H9 (cell line): Measurements from ENCODE around the gene TAS2R30. TPM values are rescaled to one million over a fixed set of nuclear protein-coding genes. Genes with fewer than 3 reads are reported as not detected.

Experiments used
- DNase-seq: peaks from one replicate; pipeline ENCODE4 v3.0.0-alpha.2; 2017
- H2AFZ ChIP-seq: one replicate; pipeline ENCODE4 v1.6.1; 2013; ENCODE audit warnings: mild to moderate bottlenecking, low read length, control low read depth, moderate library complexity
- H2AK5ac ChIP-seq: 2 replicates; pipeline ENCODE4 v1.6.1; 2013; ENCODE audit warnings: low read length, control low read depth, mixed read lengths; ENCODE audit not compliant: insufficient read length
- H2BK120ac ChIP-seq: one replicate; pipeline ENCODE4 v1.6.1; 2013; ENCODE audit warnings: low read depth, mild to moderate bottlenecking, low read length, control low read depth, inconsistent platforms; ENCODE audit not compliant: poor library complexity, severe bottlenecking
- H2BK12ac ChIP-seq: 2 replicates; pipeline ENCODE4 v1.6.1; 2013; ENCODE audit warnings: low read length, control low read depth, mixed read lengths, low read depth; ENCODE audit not compliant: insufficient read length
- H2BK15ac ChIP-seq: 2 replicates; pipeline ENCODE4 v1.6.1; 2013; ENCODE audit warnings: low read depth, low read length, control low read depth
- H2BK20ac ChIP-seq: one replicate; pipeline ENCODE4 v1.6.1; 2013; ENCODE audit warnings: low read depth, mild to moderate bottlenecking, low read length, control low read depth, inconsistent platforms; ENCODE audit not compliant: poor library complexity, severe bottlenecking
- H2BK5ac ChIP-seq: 2 replicates; pipeline ENCODE4 v1.6.1; 2013; ENCODE audit warnings: low read length, control low read depth, mixed read lengths; ENCODE audit not compliant: insufficient read length
- H3K14ac ChIP-seq: 2 replicates; pipeline ENCODE4 v1.6.1; 2013; ENCODE audit warnings: low read length, control low read depth; ENCODE audit not compliant: insufficient read depth
- H3K18ac ChIP-seq: 2 replicates; pipeline ENCODE4 v1.6.1; 2013; ENCODE audit warnings: low read depth, mild to moderate bottlenecking, mixed read lengths, low read length, control low read depth; ENCODE audit not compliant: insufficient read length
- H3K23ac ChIP-seq: 2 replicates; pipeline ENCODE4 v1.6.1; 2013; ENCODE audit warnings: low read length, control low read depth, mixed read lengths, low read depth; ENCODE audit not compliant: insufficient read length
- H3K23me2 ChIP-seq: 2 replicates; pipeline ENCODE4 v1.6.1; 2013; ENCODE audit warnings: low read depth, mild to moderate bottlenecking, mixed read lengths, low read length, control low read depth; ENCODE audit not compliant: insufficient read length, poor library complexity, severe bottlenecking
- H3K27ac ChIP-seq: 2 replicates; pipeline ENCODE4 v1.5.1; 2013; ENCODE audit warnings: low read length, control low read depth, mixed read lengths, low read depth; ENCODE audit not compliant: insufficient read length
- H3K27me3 ChIP-seq: 2 replicates; pipeline ENCODE4 v1.6.1; 2013; ENCODE audit warnings: low read length, control low read depth, inconsistent platforms; ENCODE audit not compliant: insufficient read depth
- H3K4ac ChIP-seq: 2 replicates; pipeline ENCODE4 v1.6.1; 2013; ENCODE audit warnings: low read depth, mild to moderate bottlenecking, control low read depth, inconsistent platforms, low read length, moderate library complexity
- H3K4me1 ChIP-seq: 2 replicates; pipeline ENCODE4 v1.6.1; 2013; ENCODE audit warnings: low read length, control low read depth, inconsistent platforms; ENCODE audit not compliant: insufficient read depth
- H3K4me2 ChIP-seq: 2 replicates; pipeline ENCODE4 v1.6.1; 2013; ENCODE audit warnings: low read length, control low read depth, mixed read lengths; ENCODE audit not compliant: insufficient read length, insufficient read depth
- H3K56ac ChIP-seq: 2 replicates; pipeline ENCODE4 v1.6.1; 2013; ENCODE audit warnings: low read depth, mild to moderate bottlenecking, mixed read lengths, low read length, control low read depth; ENCODE audit not compliant: insufficient read length
- H3K79me1 ChIP-seq: 2 replicates; pipeline ENCODE4 v1.6.1; 2013; ENCODE audit warnings: low read depth, mild to moderate bottlenecking, moderate library complexity, low read length, control low read depth, inconsistent platforms; ENCODE audit not compliant: insufficient read depth, poor library complexity, severe bottlenecking
- H3K79me2 ChIP-seq: 2 replicates; pipeline ENCODE4 v1.6.1; 2013; ENCODE audit warnings: low read length, control low read depth, inconsistent platforms; ENCODE audit not compliant: insufficient read depth
- H3K9ac ChIP-seq: 2 replicates; pipeline ENCODE4 v1.6.1; 2013; ENCODE audit warnings: low read length, control low read depth, mixed read lengths; ENCODE audit not compliant: insufficient read length; ENCODE audit errors: extremely low read depth
- H3K9me3 ChIP-seq: one replicate; pipeline ENCODE4 v1.6.1; 2013; ENCODE audit warnings: low read depth, low read length, inconsistent platforms; ENCODE audit not compliant: control insufficient read depth
- H3T11ph ChIP-seq: one replicate; pipeline ENCODE4 v1.6.1; 2013; ENCODE audit warnings: mild to moderate bottlenecking, low read length, control low read depth, inconsistent platforms
- H4K20me1 ChIP-seq: one replicate; pipeline ENCODE4 v1.6.1; 2013; ENCODE audit not compliant: control insufficient read depth, insufficient read length, insufficient read depth
- H4K5ac ChIP-seq: 2 replicates; pipeline ENCODE4 v1.6.1; 2013; ENCODE audit warnings: low read depth, mild to moderate bottlenecking, mixed read lengths, low read length, control low read depth; ENCODE audit not compliant: insufficient read length
- H4K8ac ChIP-seq: replicated peaks from 2 replicates; pipeline ENCODE4 v1.6.1; 2013; ENCODE audit warnings: low read length, control low read depth, mixed read lengths, low read depth; ENCODE audit not compliant: insufficient read length
- H4K91ac ChIP-seq: 2 replicates; pipeline ENCODE4 v1.6.1; 2013; ENCODE audit warnings: low read depth, mild to moderate bottlenecking, moderate library complexity, mixed read lengths, low read length, control low read depth; ENCODE audit not compliant: insufficient read length
- H3K27ac Mint-ChIP-seq, 3 experiments: 2 replicates in 2 of 3; 3 replicates in 1 of 3; pipeline ENCODE4 v1.8.0; 2020 to 2021; ENCODE audit warnings: mixed read lengths in 3 of 3, mild to moderate bottlenecking in 1 of 3, moderate library complexity in 1 of 3
- H3K27me3 Mint-ChIP-seq: 2 replicates; pipeline ENCODE4 v1.8.0; 2021; ENCODE audit warnings: low read depth, mild to moderate bottlenecking, moderate library complexity, mixed read lengths
- H3K36me3 Mint-ChIP-seq, 3 experiments: 2 replicates in 2 of 3; 3 replicates in 1 of 3; pipeline ENCODE4 v1.8.0; 2020 to 2021; ENCODE audit warnings: low read depth in 3 of 3, mixed read lengths in 3 of 3; ENCODE audit not compliant: insufficient read depth in 1 of 3
- H3K4me1 Mint-ChIP-seq, 2 experiments: 2 replicates each; pipeline ENCODE4 v1.8.0; 2020; ENCODE audit warnings: mixed read lengths in 2 of 2
- H3K4me3 Mint-ChIP-seq, 2 experiments: 2 replicates in 1 of 2; 3 replicates in 1 of 2; pipeline ENCODE4 v1.8.0; 2020 to 2021; ENCODE audit warnings: mild to moderate bottlenecking in 2 of 2, mixed read lengths in 2 of 2, moderate library complexity in 1 of 2
- H3K9me3 Mint-ChIP-seq, 2 experiments: 2 replicates in 1 of 2; 3 replicates in 1 of 2; pipeline ENCODE4 v1.8.0; 2020; ENCODE audit warnings: mild to moderate bottlenecking in 2 of 2, mixed read lengths in 2 of 2, moderate library complexity in 1 of 2
- WGBS: extraction: QIAGEN DNeasy Blood & Tissue Kit; methylation state at CpG from one replicate; pipeline ENCODE4 v1.1.7; 2013; ENCODE audit warnings: missing lambda C conversion rate, low lambda C conversion rate, mixed read lengths; ENCODE audit not compliant: insufficient read length; ENCODE audit errors: extremely low coverage; 5-methylcytosine and 5-hydroxymethylcytosine counted together
- total RNA-seq: library from RNA; stranded (reverse); gene quantifications from 2 replicates; pipeline ENCODE4 v1.2.1, GENCODE V29; 2021
- TF ChIP-seq, protein P1 (sequence below): fragments of 200-600 bp; sonication (generic); conservative IDR thresholded peaks from 3 replicates; pipeline ENCODE4 v1.8.0; 2021; ENCODE audit warnings: antibody characterized with exemption, mild to moderate bottlenecking

TAS2R30 gene
- total RNA-seq, 1 experiment from 2014 or later: 2.0 TPM

- no CpG with 5 or more reads among the region's 1 CpG for WGBS
- Mint-ChIP-seq H3K4me1 (peaks cover 31 to 37% of the 10 kb centered on the region in 2 experiments), H3K36me3 (peaks cover 16 to 47% (median 42%) of the 10 kb centered on the region in 3 experiments)
These were observed 20.0 kb upstream of the TAS2R30 start for GRCh38 chr12:11154400-11154925.

More at GRCh38 chr12:11154400-11154925, 20.0 kb upstream of the TAS2R30 start:
- Histone ChIP-seq H3K9ac (no peak overlapping the region), H3K79me2 (peaks cover 11% of the 10 kb centered on the region), H2BK5ac (no peak overlapping the region), H2AFZ (no peak overlapping the region), H3K56ac (no peak overlapping the region), H2BK120ac (no peak overlapping the region), H3K27ac (no peak overlapping the region), H3K4me1 (no peaks in the 10 kb centered on the region), H3K79me1 (peaks cover 2% of the 10 kb centered on the region), H3K4ac (no peak overlapping the region), H4K20me1 (no peaks in the 10 kb centered on the region), H4K5ac (no peak overlapping the region), H3K23ac (no peak overlapping the region), H2BK20ac (no peak overlapping the region), H2BK12ac (no peak overlapping the region), H3K4me2 (no peak overlapping the region), H3T11ph (no peak overlapping the region), H3K9me3 (no peaks in the 10 kb centered on the region), H2AK5ac (no peak overlapping the region), H3K14ac (no peak overlapping the region), H4K91ac (no peak overlapping the region), H3K23me2 (no peaks in the 10 kb centered on the region), H3K18ac (no peak overlapping the region), H2BK15ac (no peak overlapping the region), H3K27me3 (no peaks in the 10 kb centered on the region), H4K8ac (no peak overlapping the region)
- Mint-ChIP-seq H3K9me3 (peaks cover 24 to 25% of the 10 kb centered on the region in 2 experiments), H3K4me3 (no peak overlapping the region), H3K27me3 (no peaks in the 10 kb centered on the region), H3K27ac (no peak overlapping the region)
- TF ChIP-seq, protein P1, sequence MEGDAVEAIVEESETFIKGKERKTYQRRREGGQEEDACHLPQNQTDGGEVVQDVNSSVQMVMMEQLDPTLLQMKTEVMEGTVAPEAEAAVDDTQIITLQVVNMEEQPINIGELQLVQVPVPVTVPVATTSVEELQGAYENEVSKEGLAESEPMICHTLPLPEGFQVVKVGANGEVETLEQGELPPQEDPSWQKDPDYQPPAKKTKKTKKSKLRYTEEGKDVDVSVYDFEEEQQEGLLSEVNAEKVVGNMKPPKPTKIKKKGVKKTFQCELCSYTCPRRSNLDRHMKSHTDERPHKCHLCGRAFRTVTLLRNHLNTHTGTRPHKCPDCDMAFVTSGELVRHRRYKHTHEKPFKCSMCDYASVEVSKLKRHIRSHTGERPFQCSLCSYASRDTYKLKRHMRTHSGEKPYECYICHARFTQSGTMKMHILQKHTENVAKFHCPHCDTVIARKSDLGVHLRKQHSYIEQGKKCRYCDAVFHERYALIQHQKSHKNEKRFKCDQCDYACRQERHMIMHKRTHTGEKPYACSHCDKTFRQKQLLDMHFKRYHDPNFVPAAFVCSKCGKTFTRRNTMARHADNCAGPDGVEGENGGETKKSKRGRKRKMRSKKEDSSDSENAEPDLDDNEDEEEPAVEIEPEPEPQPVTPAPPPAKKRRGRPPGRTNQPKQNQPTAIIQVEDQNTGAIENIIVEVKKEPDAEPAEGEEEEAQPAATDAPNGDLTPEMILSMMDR: no peak
- DNase-seq: no peak
